K562 (cell line): ENCODE results near the gene CCDC13. TPM values are rescaled to one million over a fixed set of nuclear protein-coding genes. Genes with fewer than 3 reads are reported as not detected.
A peak's percentile ranks its signal among the peaks of the same experiment; 100 is the strongest.

Source experiments
- ATF7 ChIP-seq: fragments of 450-650 bp; IDR thresholded peaks from 2 replicates; pipeline ENCODE4 v1.7.1; 2014; ENCODE audit warnings: mild to moderate bottlenecking, moderate library complexity
- BMI1 ChIP-seq: fragments of 150-350 bp; IDR thresholded peaks from 2 replicates; pipeline ENCODE4 v1.6.1; 2014; ENCODE audit warnings: low read length
- CSDE1 ChIP-seq, 2 experiments: fragments of 450-650 bp; IDR thresholded peaks; 2 replicates each; pipeline ENCODE4 v1.6.1; 2016; ENCODE audit warnings: mild to moderate bottlenecking in 1 of 2
- CXXC5 ChIP-seq: fragments of 250-450 bp; sonication (Bioruptor Pico); IDR thresholded peaks from 2 replicates; pipeline ENCODE4 v1.8.0; 2022; ENCODE audit warnings: inconsistent platforms, mild to moderate bottlenecking, moderate library complexity
- GABPA ChIP-seq: fragments of 200-800 bp; sonication (Bioruptor generic); conservative IDR thresholded peaks from 2 replicates; pipeline ENCODE4 v1.6.1; 2016; ENCODE audit warnings: low read depth, missing genetic modification characterization, missing compliant biosample characterization
- GTF2F1 ChIP-seq: IDR thresholded peaks from 2 replicates; pipeline ENCODE4 v1.6.1; 2011; ENCODE audit warnings: low read depth, low read length, improper control_type of control experiment
- HSF4 ChIP-seq: fragments of 250-450 bp; sonication (Bioruptor Pico); IDR thresholded peaks from 2 replicates; pipeline ENCODE4 v2.1.2; 2022; ENCODE audit warnings: mild to moderate bottlenecking, moderate library complexity, borderline replicate concordance
- L3MBTL2 ChIP-seq: fragments of 450-650 bp; IDR thresholded peaks from 2 replicates; pipeline ENCODE4 v1.6.1; 2016; ENCODE audit warnings: mild to moderate bottlenecking, moderate library complexity
- MTA1 ChIP-seq: fragments of 450-650 bp; IDR thresholded peaks from 2 replicates; pipeline ENCODE4 v1.6.1; 2017; ENCODE audit warnings: borderline replicate concordance
- MXI1 ChIP-seq: IDR thresholded peaks from 2 replicates; pipeline ENCODE4 v1.6.1; 2011; ENCODE audit warnings: low read depth, mild to moderate bottlenecking, improper control_type of control experiment, low read length
- POLR2G ChIP-seq: fragments of 200-400 bp; formaldehyde crosslinking; IDR thresholded peaks from 2 replicates; pipeline ENCODE4 v1.6.1; 2017; ENCODE audit warnings: low read depth, mild to moderate bottlenecking, antibody characterized with exemption, low read length, moderate library complexity
- RBM22 ChIP-seq: fragments of 200-400 bp; formaldehyde crosslinking; IDR thresholded peaks from 2 replicates; pipeline ENCODE4 v1.6.1; 2018; ENCODE audit warnings: low read length, low read depth; ENCODE audit not compliant: poor library complexity, severe bottlenecking
- RFX1 ChIP-seq: fragments of 450-650 bp; IDR thresholded peaks from 2 replicates; pipeline ENCODE4 v1.6.1; 2016; ENCODE audit warnings: mild to moderate bottlenecking, moderate library complexity
- SUPT5H ChIP-seq: fragments of 450-650 bp; IDR thresholded peaks from 2 replicates; pipeline ENCODE4 v1.6.1; 2016
- YY1 ChIP-seq, 3 experiments: IDR thresholded peaks; 2 replicates each; pipeline ENCODE4 v1.6.1; 2011; ENCODE audit warnings: low read length in 2 of 3, mild to moderate bottlenecking in 2 of 3, moderate library complexity in 2 of 3, borderline replicate concordance in 1 of 3, control low read depth in 1 of 3, low read depth in 1 of 3; ENCODE audit not compliant: insufficient read depth in 3 of 3, insufficient replicate concordance in 2 of 3, control insufficient read depth in 1 of 3, insufficient read length in 1 of 3; ENCODE audit errors: extremely low read depth in 1 of 3
- ZFP91 ChIP-seq: sonication (generic); formaldehyde crosslinking; IDR thresholded peaks from 2 replicates; pipeline ENCODE4 v1.8.0; 2022; ENCODE audit warnings: mild to moderate bottlenecking, missing genetic modification reagents
- ZFX ChIP-seq: sonication (generic); formaldehyde crosslinking; IDR thresholded peaks from 2 replicates; pipeline ENCODE4 v1.8.0; 2022; ENCODE audit warnings: mild to moderate bottlenecking, missing genetic modification reagents, moderate library complexity
- ZNF184 ChIP-seq: sonication (generic); formaldehyde crosslinking; IDR thresholded peaks from 2 replicates; pipeline ENCODE4 v1.5.0; 2020; ENCODE audit warnings: missing genetic modification reagents
- ZNF407 ChIP-seq: fragments of 450-650 bp; IDR thresholded peaks from 2 replicates; pipeline ENCODE4 v1.6.1; 2016; ENCODE audit warnings: low read depth
- polyA plus RNA-seq, 8 experiments: library from polyadenylated mRNA; depleted of rRNA in 4 of 8; stranded (reverse) in 5 of 8; unstranded in 3 of 8; fragments of >200 nt; fragmentation: Nextera tagmentation in 2 of 8; fragmentation: Illumina TruSeq in 1 of 8; extraction: Ambion mirVana in 2 of 8; extraction: Trizol in 1 of 8; gene quantifications; 2 replicates each; pipeline versions ENCODE4 v1.2.1 to v1.2.3, GENCODE V29; 2011 to 2014; ENCODE audit warnings: inconsistent platforms in 1 of 8, missing spikeins in 1 of 8
- total RNA-seq, 7 experiments: library from RNA; depleted of rRNA in 6 of 7; stranded (reverse); fragments of >200 nt in 6 of 7; fragmentation: Illumina TruSeq in 2 of 7; extraction: Trizol in 2 of 7; gene quantifications; 2 replicates each; pipeline versions ENCODE4 v1.2.1 to v1.2.3, GENCODE V29; 2011 to 2021; ENCODE audit warnings: low replicate concordance in 1 of 7

CCDC13 gene
- total and polyA plus RNA-seq, 9 of the 15 experiments (the other 6 are each of a cell fraction or from before 2014, with no cell fraction given), result 0.20 to 0.70 (median 0.48) TPM; not detected in 2

- TF ChIP-seq ZNF407 (peak; percentile 89), POLR2G (peak; percentile 29; the same call in 1 of the 2 replicates), ZFP91 (no peak), CXXC5 (CRISPR knock-in tag) (peak; percentile 69), YY1 (IDR thresholded peaks at IDR 0.05; ENCODE audit: borderline replicate concordance in 1 of 3, control insufficient read depth in 1 of 3, extremely low read depth in 1 of 3, insufficient read depth in 3 of 3, insufficient read length in 1 of 3, insufficient replicate concordance in 2 of 3, low read depth in 1 of 3, low read length in 2 of 3) (peak in 1 of 3 experiments; percentile 45), ATF7 (peak; percentile 59; the same call in 1 of the 2 replicates), ZNF184 (0 out of 2 replicates have a peak, but pooled peaks have one; percentile 74), ZFX (CRISPR knock-in tag) (no peak), MXI1 (peak; percentile 93), GTF2F1 (no peak), RBM22 (peak; percentile 99), GABPA (no peak), BMI1 (peak; percentile 79), SUPT5H (no peak), RFX1 (peak; percentile 96), HSF4 (CRISPR knock-in tag) (no peak), MTA1 (no peak), L3MBTL2 (peak; percentile 36; the same call in 1 of the 2 replicates), CSDE1 (IDR thresholded peaks at IDR 0.05) (peak in 1 of 2 experiments; percentile 88; a peak in 2 of 4 replicates)
Observed at GRCh38 chr3:42772670-42773408, at the start of gene CCDC13 (continued).
